HCT116 (cell line): Measurements from ENCODE around the gene ASB3. TPM values are rescaled to one million over a fixed set of nuclear protein-coding genes. Genes with fewer than 3 reads are reported as not detected.
"Not testable (repeated sequence)": the region's sequence is repeated elsewhere in the genome, so short reads cannot be mapped to it uniquely, and the experiment has no call there.

Experiments used
- ATAC-seq: fragments of 200-7000 bp; cut with Tn5 transposase; 2 replicates; pipeline ENCODE4 v1.9.1; 2020; ENCODE audit warnings: mild to moderate bottlenecking, moderate library complexity
- BruUV-seq: library from RNA; stranded (reverse); fragments of 400-500 nt; replicated peaks from 2 replicates; lab custom pipeline; 2021; lab: Mats Ljungman, UMichigan
- CTCF ChIA-PET: fragments of 300-600 bp; sonication (Branson Sonifier 250); formaldehyde crosslinking; loops from one replicate; lab custom pipeline; 2021; ENCODE audit warnings: antibody characterized with exemption; lab: Charles Lee
- POLR2A ChIA-PET: fragments of 300-600, 350-600 bp; sonication (Branson Sonifier 250); formaldehyde crosslinking; loops from one replicate; lab custom pipeline; 2021; ENCODE audit warnings: antibody characterized with exemption; lab: Charles Lee
- RAD21 ChIA-PET, 2 experiments: fragments of 300-600 bp; sonication (Branson Sonifier 250); formaldehyde crosslinking; loops; one replicate each; lab custom pipeline; 2023; ENCODE audit warnings: low total read pairs in 2 of 2; ENCODE audit not compliant: uncharacterized antibody in 2 of 2, unreplicated experiment in 2 of 2, low non-redundant PET in 1 of 2; lab: Charles Lee
- DNase-seq: peaks from one replicate; pipeline ENCODE4 v3.0.0-alpha.2; 2010; ENCODE audit warnings: low read depth, low spot score
- H2AFZ ChIP-seq: fragments of 200-600 bp; shearing (Covaris generic), sonication (generic); 2 replicates; pipeline ENCODE4 v1.6.1; 2017; ENCODE audit warnings: low read depth, mixed run types, mixed read lengths, antibody characterized with exemption, low read length; ENCODE audit not compliant: poor library complexity, severe bottlenecking
- H3K27ac ChIP-seq: 2 replicates; pipeline ENCODE4 v1.5.1; 2012; ENCODE audit warnings: low read depth, low read length
- H3K27me3 ChIP-seq: fragments of 200-600 bp; sonication (generic); 2 replicates; pipeline ENCODE4 v1.6.1; 2016; ENCODE audit warnings: mixed run types, low read length, mixed read lengths; ENCODE audit not compliant: insufficient read depth
- H3K36me3 ChIP-seq, 2 experiments: fragments of 200-500 bp in 1 of 2; fragments of 200-600 bp in 1 of 2; sonication (Bioruptor generic) in 1 of 2; sonication (generic) in 1 of 2; 2 replicates each; pipeline versions ENCODE4 v1.5.1 to v1.6.1; 2014 to 2016; ENCODE audit warnings: low read length in 2 of 2, inconsistent platforms in 1 of 2, mixed read lengths in 1 of 2, mixed run types in 1 of 2; ENCODE audit not compliant: insufficient read depth in 2 of 2, control insufficient read depth in 1 of 2
- H3K4me1 ChIP-seq, 2 experiments: fragments of 200-600 bp in 1 of 2; sonication (generic) in 1 of 2; 2 replicates each; pipeline versions ENCODE4 v1.5.1 to v1.6.1; 2012 to 2017; ENCODE audit warnings: low read length in 2 of 2, inconsistent platforms in 1 of 2, mild to moderate bottlenecking in 1 of 2, mixed read lengths in 1 of 2, mixed run types in 1 of 2, moderate library complexity in 1 of 2; ENCODE audit not compliant: insufficient read depth in 2 of 2, control insufficient read depth in 1 of 2
- H3K4me2 ChIP-seq: fragments of 200-600 bp; sonication (generic); 2 replicates; pipeline ENCODE4 v1.6.1; 2017; ENCODE audit warnings: mixed run types, low read length, mixed read lengths
- H3K4me3 ChIP-seq, 2 experiments: fragments of 200-600 bp in 1 of 2; sonication (generic) in 1 of 2; replicated peaks in 1 of 2; 2 replicates each; pipeline ENCODE4 v1.5.1; 2011 to 2016; ENCODE audit warnings: low read length in 2 of 2, control low read depth in 1 of 2, low read depth in 1 of 2, mild to moderate bottlenecking in 1 of 2, mixed read lengths in 1 of 2, mixed run types in 1 of 2
- H3K79me2 ChIP-seq: fragments of 200-600 bp; sonication (generic); 2 replicates; pipeline ENCODE4 v1.6.1; 2017; ENCODE audit warnings: mild to moderate bottlenecking, mixed run types, low read length, moderate library complexity, mixed read lengths; ENCODE audit not compliant: insufficient read depth
- H3K9ac ChIP-seq: fragments of 200-600 bp; sonication (generic); 2 replicates; pipeline ENCODE4 v1.6.1; 2016; ENCODE audit warnings: low read length, mixed read lengths
- H3K9me2 ChIP-seq: fragments of 200-600 bp; sonication (generic), shearing (Covaris generic); 2 replicates; pipeline ENCODE4 v1.6.1; 2017; ENCODE audit warnings: mixed run types, mild to moderate bottlenecking, moderate library complexity; ENCODE audit not compliant: insufficient read depth
- H3K9me3 ChIP-seq, 2 experiments: fragments of 200-500 bp in 1 of 2; fragments of 200-600 bp in 1 of 2; sonication (Bioruptor generic) in 1 of 2; sonication (generic) in 1 of 2; 2 replicates each; pipeline ENCODE4 v1.6.1; 2014 to 2017; ENCODE audit warnings: low read length in 2 of 2, mixed read lengths in 2 of 2, inconsistent platforms in 1 of 2, low read depth in 1 of 2, mild to moderate bottlenecking in 1 of 2, mixed run types in 1 of 2, moderate library complexity in 1 of 2; ENCODE audit not compliant: control insufficient read depth in 1 of 2, insufficient read depth in 1 of 2
- H4K20me1 ChIP-seq: fragments of 200-600 bp; sonication (generic), shearing (Covaris generic); 2 replicates; pipeline ENCODE4 v1.6.1; 2017; ENCODE audit warnings: mixed run types, mild to moderate bottlenecking, moderate library complexity; ENCODE audit not compliant: insufficient read depth
- ATF3 ChIP-seq: IDR thresholded peaks from 2 replicates; pipeline ENCODE4 v1.6.1; 2012
- CBX3 ChIP-seq: IDR thresholded peaks from 2 replicates; pipeline ENCODE4 v1.6.1; 2012; ENCODE audit warnings: low read depth
- EGR1 ChIP-seq: IDR thresholded peaks from 2 replicates; pipeline ENCODE4 v1.6.1; 2012; ENCODE audit warnings: low read depth
- ELF1 ChIP-seq: IDR thresholded peaks from 2 replicates; pipeline ENCODE4 v1.6.1; 2012; ENCODE audit warnings: low read depth, borderline replicate concordance
- EZH2phosphoT487 ChIP-seq: fragments of 200-600 bp; IDR thresholded peaks from 2 replicates; pipeline ENCODE4 v1.6.1; 2018; ENCODE audit warnings: antibody characterized with exemption, borderline replicate concordance
- FOSL1 ChIP-seq: IDR thresholded peaks from 2 replicates; pipeline ENCODE4 v1.6.1; 2012; ENCODE audit warnings: low read depth
- JUND ChIP-seq: IDR thresholded peaks from 2 replicates; pipeline ENCODE4 v1.6.1; 2012
- POLR2A ChIP-seq: IDR thresholded peaks from 2 replicates; pipeline ENCODE4 v1.7.0; 2011; ENCODE audit warnings: borderline replicate concordance; ENCODE audit not compliant: insufficient read depth, insufficient read length; ENCODE audit errors: extremely low read depth
- POLR2AphosphoS5 ChIP-seq: IDR thresholded peaks from 2 replicates; pipeline ENCODE4 v1.6.1; 2011; ENCODE audit warnings: mild to moderate bottlenecking, low read depth, low read length, moderate library complexity
- TCF7L2 ChIP-seq: IDR thresholded peaks from 2 replicates; pipeline ENCODE4 v1.7.0; 2011; ENCODE audit warnings: borderline replicate concordance, inconsistent platforms; ENCODE audit not compliant: insufficient read depth, insufficient read length; ENCODE audit errors: extremely low read depth
- ZFX ChIP-seq: fragments of 450-650 bp; IDR thresholded peaks from 2 replicates; pipeline ENCODE4 v1.6.1; 2017
- ZNF274 ChIP-seq: fragments of 200-500 bp; sonication (Bioruptor generic); IDR thresholded peaks from 2 replicates; pipeline ENCODE4 v1.6.1; 2014; ENCODE audit warnings: mild to moderate bottlenecking, low read depth, low read length, inconsistent platforms
- intact Hi-C: fragments of 100-400 bp; cut with micrococcal nuclease; formaldehyde crosslinking; loops from 2 replicates; pipeline ENCODE4 v1.10.0; 2022
- total RNA-seq: library from RNA; stranded (reverse); gene quantifications from one replicate; pipeline ENCODE4 v1.2.1, GENCODE V29; 2021; ENCODE audit not compliant: unreplicated experiment

ASB3 gene
- total RNA-seq, 1 experiment from 2014 or later, result 17.3 TPM

DNA sequence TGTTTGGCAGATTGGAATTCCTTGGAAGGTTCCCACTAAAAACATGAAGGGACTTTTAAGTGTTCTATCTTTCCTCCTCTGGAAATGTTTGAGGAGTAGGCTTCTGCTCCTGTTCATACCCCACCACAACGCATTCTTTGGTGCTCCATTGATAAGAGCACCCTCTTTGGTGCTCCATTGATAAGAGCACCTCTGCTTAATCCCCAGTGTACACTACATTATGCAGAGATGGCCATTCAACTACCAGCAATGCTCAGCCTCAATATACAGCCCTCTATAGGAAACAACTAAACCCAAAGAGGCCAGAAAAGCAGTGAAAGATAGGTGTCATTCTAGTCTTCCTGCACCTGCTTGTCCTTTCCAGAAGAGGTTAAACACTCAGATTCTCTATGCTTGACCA is 21.0 kb downstream of the ASB3 start:
- H3K36me3 ChIP-seq, result 0 out of 4 replicates have a peak, but pooled peaks cover 0 to 2% of the 10 kb centered on the region in 2 experiments
- no peaks in the 10 kb centered on the region for H3K27me3 ChIP-seq
- no peaks in the 10 kb centered on the region for H3K9me3 ChIP-seq
- ChIA-PET POLR2A (no interaction called here), RAD21 (no interaction called here), CTCF (no interaction called here)
- peaks cover 8 to 21% of the 10 kb centered on the region in 2 experiments; a peak in 3 of 4 replicates for H3K4me1 ChIP-seq
- H4K20me1 ChIP-seq, result no peaks in the 10 kb centered on the region
- H3K27ac ChIP-seq, result no peak overlapping the region
- TF ChIP-seq EZH2phosphoT487, result no peak
- no peak for TF ChIP-seq ZFX
- no peak for TF ChIP-seq TCF7L2
- no peak for TF ChIP-seq POLR2AphosphoS5
- TF ChIP-seq ELF1, result no peak
- no peak for TF ChIP-seq CBX3
- no peak for TF ChIP-seq ATF3
- TF ChIP-seq POLR2A, result no peak
- no peak for TF ChIP-seq JUND
- no peak for TF ChIP-seq EGR1
- no peak for TF ChIP-seq ZNF274
- no peak for TF ChIP-seq FOSL1
- no peak for ATAC-seq
- DNase-seq, result no peak
- H3K9ac ChIP-seq, result no peak overlapping the region
- peaks cover 30% of the 10 kb centered on the region for H3K79me2 ChIP-seq
- H3K4me3 ChIP-seq, result no peak overlapping the region
- no peak overlapping the region for H3K4me2 ChIP-seq
- intact Hi-C loops, result no loop called here
- H2AFZ ChIP-seq, result no peak overlapping the region
- no peaks in the 10 kb centered on the region for H3K9me2 ChIP-seq
- BruUV-seq, result no TSS peak

DNA sequence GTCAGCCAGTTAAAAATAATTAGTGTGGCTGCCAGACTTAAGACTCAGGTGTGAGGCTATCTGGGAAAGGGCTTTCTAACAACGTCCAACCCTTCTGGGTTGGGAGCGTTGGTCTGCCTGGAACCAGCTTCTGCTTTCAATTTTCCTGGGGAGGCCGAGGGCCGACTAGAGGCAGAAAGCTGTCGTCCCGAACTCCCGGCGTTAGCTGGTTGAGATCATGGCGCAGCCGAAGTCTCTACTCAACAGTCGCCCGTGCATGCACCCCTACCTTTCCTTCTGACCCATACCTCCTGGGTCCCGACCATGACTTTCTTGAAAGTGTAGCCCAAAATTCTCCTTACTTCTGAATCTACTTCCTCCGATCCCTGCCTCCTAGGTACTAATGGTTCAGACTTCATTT is 29.5 kb downstream of the ASB3 start:
- H3K27me3 ChIP-seq, H3K79me2 ChIP-seq, H2AFZ ChIP-seq, POLR2A ChIA-PET, DNase-seq, H3K4me2 ChIP-seq, BruUV-seq, H3K9ac ChIP-seq, H3K27ac ChIP-seq, H3K9me2 ChIP-seq, H3K36me3 ChIP-seq, RAD21 ChIA-PET, ATAC-seq, H3K9me3 ChIP-seq, H3K4me3 ChIP-seq, CTCF ChIA-PET, intact Hi-C loops, H3K4me1 ChIP-seq, H4K20me1 ChIP-seq: not testable (repeated sequence)
